GM18526 (cell line): ENCODE measurements around the gene PPP3CB.

Experiments used
- POLR2A ChIP-seq: IDR thresholded peaks from 3 replicates; pipeline ENCODE4 v1.6.1; 2011; ENCODE audit not compliant: insufficient read length; ENCODE audit errors: extremely low read depth

PPP3CB gene

DNA sequence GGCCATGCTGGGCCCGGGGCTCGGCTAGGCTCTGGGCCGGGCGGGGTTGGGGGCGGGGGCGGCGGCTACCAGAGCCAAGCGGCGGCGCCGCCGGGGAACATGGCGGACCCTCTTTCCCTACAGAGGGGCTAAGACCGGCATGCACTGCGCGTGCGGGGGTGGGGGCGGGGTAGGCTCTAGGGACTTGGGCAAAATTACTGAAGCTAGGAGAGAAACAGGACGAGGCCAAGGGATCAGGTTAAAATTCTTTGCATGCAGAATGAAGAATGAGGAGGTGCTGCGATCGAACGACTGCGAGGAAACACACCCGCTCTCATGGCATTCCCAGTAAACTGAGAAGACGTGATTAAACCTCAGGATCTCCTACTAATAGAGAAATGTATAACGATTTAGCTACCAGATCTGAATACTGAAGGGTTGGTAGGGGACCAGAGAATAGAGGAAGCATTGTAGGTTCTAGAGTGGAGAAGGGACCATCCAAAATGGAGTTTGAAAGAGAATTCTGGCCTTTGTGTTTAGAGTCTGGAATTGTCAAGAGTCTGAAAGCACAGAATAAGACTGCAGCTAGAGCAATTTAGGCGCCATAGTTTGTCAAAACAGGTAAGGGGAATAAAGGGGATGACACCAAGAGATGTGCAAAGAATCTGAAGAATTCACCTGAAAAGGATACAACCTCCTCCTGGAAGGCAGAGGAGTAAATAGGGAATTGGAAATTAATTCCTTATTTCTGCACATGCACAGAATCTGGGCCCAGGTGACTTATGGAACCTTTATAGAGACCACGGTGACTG lies at the start of gene PPP3CB:
PPP3CB (minus strand) TSS at position 141 of the 791 bp plus-strand sequence; CDS start at position 6, 135 bp downstream.
- TF ChIP-seq POLR2A: no peak

GRCh38 chr10:73545357-73545756 lies 49.5 kb upstream of the PPP3CB start:
- TF ChIP-seq POLR2A: no peak

GRCh38 chr10:73537709-73538108 lies 41.9 kb upstream of the PPP3CB start:
- no peak for TF ChIP-seq POLR2A

DNA sequence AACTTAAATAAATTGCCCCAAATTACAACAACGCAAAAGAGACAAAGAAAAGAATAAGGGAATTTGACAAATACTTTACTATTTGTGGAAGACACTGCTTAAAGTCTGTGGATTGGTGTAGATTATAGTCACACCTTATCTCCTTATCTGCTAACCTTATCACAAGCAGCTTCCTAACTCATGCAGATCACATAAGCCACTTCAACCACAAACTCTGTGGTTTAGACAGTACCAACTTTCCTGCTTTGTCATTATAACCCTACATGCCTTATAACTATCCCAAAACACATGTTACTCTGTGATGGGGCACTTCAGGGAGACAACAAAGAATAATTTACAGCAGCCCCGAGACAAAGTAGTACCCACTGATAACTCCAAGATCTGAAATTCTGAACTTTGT lies 41.5 kb upstream of the PPP3CB start:
- TF ChIP-seq POLR2A: no peak

GRCh38 chr10:73534857-73535256 lies 39.0 kb upstream of the PPP3CB start:
- TF ChIP-seq POLR2A: no peak

GRCh38 chr10:73529089-73529832 lies 33.4 kb upstream of the PPP3CB start:
- TF ChIP-seq POLR2A: no peak

DNA sequence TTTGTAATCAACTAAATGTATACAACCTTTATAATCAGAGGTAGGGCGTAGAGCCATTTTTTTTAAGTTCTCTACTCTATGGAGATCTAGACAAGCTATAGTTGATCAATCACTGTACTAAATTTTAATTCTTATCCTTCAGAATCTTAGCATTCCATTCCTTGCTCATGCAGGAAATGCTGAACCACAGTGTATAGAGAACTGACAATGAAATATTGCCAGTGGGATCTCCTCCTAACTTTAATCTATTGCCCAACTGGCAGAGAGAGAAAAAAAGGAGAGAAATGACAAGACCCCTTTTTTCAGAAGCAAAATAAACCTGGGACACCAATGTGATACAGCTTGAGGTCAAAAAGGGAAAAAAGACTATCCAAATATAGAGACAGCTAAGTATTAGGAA lies 26.4 kb upstream of the PPP3CB start:
- no peak for TF ChIP-seq POLR2A

DNA sequence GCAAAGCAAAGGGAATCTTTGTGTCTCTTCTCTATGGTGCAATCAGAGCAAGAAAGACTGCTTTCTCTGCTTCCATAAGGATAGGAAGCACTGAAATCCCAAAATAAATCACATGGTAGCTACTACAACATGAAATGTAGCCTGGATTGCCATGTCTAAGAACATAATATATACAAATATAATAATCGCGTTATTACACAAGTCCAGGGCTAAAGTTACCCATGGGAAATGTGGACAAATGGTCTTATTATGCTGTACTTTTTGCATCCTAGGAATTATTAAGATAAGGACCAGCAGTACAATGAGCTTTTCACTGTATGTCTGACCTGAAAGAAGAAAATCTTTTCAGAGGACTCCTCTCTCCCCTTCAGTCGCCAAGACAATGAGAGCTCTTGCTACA lies 23.5 kb upstream of the PPP3CB start:
- no peak for TF ChIP-seq POLR2A

DNA sequence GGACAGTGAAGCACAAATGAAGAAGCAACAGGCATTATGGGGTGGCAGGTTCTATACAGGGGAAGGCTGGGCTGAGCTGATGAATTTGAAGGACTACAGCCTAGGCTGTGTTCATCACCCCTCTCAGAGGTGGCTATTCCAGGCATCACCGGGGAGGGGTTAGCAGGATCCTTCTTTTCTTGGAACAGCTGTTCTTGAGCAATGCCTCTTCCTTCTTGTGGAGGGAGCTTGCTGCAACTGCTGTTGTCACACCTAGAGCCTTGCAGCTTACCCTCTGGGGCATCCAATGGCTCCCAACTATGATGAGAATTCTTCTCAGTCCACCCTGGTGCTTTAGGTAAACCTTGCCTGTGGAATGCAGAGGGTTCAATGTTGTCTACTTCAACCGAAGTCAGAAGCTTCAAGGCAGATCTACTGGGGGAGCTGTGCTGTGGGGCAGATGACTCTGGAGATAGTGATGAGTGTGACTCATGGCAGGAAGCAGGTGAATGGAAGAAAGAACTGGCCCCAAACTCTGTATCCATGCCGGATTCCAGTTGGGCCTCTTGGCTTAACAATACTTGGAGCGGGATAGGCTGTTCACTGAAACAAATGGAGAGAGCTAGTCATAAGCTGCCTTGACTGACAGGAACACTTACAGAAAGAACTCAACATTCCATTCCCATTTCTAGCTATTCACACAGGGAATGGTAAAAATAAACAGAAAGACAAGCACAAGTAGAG lies 21.5 kb upstream of the PPP3CB start:
- TF ChIP-seq POLR2A: no peak

DNA sequence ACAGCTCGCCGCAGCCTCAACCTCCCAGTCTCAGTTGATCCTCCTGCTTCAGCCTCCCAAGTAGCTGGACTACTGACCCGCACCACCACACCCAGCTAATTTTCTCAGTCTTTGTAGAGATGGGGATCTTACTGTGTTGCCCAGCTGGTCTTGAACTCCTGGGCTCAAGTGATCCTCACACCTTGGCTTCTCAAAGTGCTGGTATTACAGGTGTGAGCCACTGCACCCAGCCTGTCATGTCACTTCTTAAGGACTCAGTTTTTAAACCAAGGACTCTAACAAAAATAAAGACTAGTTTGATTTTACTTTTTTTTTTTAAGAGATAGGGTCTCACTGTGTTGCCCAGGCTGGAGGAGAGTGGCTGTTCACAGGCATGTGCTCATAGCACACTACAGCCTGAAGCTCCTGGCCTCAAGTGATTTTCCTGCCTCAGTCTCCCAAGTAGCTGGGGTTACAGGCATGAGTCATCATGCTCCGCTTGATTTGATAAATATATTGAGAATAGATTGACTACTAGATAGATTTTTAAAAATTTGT lies 16.5 kb upstream of the PPP3CB start:
- no peak for TF ChIP-seq POLR2A

GRCh38 chr10:73509695-73510094 lies 13.9 kb upstream of the PPP3CB start:
- TF ChIP-seq POLR2A: no peak

GRCh38 chr10:73506491-73506890 lies 10.7 kb upstream of the PPP3CB start:
- no peak for TF ChIP-seq POLR2A

- no peak for TF ChIP-seq POLR2A
Observed at GRCh38 chr10:73506074-73506473, 10.2 kb upstream of the PPP3CB start.

DNA sequence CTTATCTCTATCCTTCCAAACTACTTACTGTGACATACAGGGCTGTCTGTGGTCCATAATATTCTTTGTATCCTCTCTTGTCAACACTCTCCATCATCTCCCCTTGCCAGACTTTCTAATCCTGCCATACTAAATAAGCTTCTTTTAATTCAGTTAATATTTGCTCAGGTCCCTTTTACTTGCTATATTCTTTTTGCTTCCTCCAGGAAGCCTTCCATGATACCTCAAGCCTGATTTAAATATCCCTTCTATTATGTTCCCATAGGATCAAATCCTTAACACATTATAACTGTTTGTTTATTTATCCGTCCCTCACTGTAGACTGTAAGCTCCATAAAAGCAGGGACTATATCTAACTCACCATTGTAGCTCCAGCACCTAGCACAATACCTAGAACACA lies 7.2 kb upstream of the PPP3CB start:
- TF ChIP-seq POLR2A: no peak

GRCh38 chr10:73501651-73502050 lies 5.8 kb upstream of the PPP3CB start:
- no peak for TF ChIP-seq POLR2A
